Thyroid gland (tissue), 4 donors: ENCODE results near the gene ANKMY1.

Experiments used
- POLR2A ChIP-seq, 2 donors: fragments of 450-650 bp; IDR thresholded peaks; one replicate each; pipeline ENCODE4 v1.6.1; 2017; ENCODE audit warnings: antibody characterized with exemption in 2 of 2, mild to moderate bottlenecking in 2 of 2, moderate library complexity in 1 of 2
- TF ChIP-seq, protein P1 (sequence below), 6 experiments: fragments of 200-600 bp in 3 of 6; fragments of 450-650 bp in 3 of 6; sonication (generic) in 3 of 6; IDR thresholded peaks; one replicate each; pipeline ENCODE4 v1.5.1; 2016 to 2019; ENCODE audit warnings: antibody characterized with exemption in 6 of 6, mild to moderate bottlenecking in 2 of 6, inconsistent platforms in 1 of 6, moderate library complexity in 1 of 6

DNA sequence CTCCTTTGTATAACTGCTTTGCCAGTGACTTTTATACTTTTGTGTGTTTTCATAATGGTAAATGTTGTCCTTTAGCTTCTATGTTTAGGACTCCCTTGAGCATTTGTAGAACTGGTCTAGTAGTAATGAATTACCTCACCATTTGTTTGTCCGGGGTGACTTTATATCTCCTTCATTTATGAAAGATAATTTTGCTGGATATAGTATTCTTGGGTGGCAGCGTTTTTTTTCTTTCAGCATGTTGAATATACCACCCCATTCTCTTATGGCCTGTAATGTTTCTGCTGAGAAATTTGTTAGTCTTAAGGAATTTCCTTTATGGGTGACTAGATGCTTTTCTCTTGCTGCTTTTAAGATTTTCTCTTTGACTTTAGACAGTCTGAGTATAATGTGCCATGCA, 66.3 kb downstream of the ANKMY1 start:
- no peak for TF ChIP-seq POLR2A (IDR thresholded peaks at IDR 0.05)
- TF ChIP-seq, protein P1, sequence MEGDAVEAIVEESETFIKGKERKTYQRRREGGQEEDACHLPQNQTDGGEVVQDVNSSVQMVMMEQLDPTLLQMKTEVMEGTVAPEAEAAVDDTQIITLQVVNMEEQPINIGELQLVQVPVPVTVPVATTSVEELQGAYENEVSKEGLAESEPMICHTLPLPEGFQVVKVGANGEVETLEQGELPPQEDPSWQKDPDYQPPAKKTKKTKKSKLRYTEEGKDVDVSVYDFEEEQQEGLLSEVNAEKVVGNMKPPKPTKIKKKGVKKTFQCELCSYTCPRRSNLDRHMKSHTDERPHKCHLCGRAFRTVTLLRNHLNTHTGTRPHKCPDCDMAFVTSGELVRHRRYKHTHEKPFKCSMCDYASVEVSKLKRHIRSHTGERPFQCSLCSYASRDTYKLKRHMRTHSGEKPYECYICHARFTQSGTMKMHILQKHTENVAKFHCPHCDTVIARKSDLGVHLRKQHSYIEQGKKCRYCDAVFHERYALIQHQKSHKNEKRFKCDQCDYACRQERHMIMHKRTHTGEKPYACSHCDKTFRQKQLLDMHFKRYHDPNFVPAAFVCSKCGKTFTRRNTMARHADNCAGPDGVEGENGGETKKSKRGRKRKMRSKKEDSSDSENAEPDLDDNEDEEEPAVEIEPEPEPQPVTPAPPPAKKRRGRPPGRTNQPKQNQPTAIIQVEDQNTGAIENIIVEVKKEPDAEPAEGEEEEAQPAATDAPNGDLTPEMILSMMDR (IDR thresholded peaks at IDR 0.05) = no peak
